Stimulated activated CD4-positive, alpha-beta T cell treated with anti-CD3 and anti-CD28 coated beads, Interleukin-15, amount 100 ng/mL, for 48 hours (primary cell): Measurements from ENCODE around the gene SDF4.
"Not testable (repeated sequence)": the region's sequence is repeated elsewhere in the genome, so short reads cannot be mapped to it uniquely, and the experiment has no call there.

Experiments
- DNase-seq, 2 donors: peaks; one replicate each; pipeline ENCODE4 v3.0.0-alpha.2; 2020; ENCODE audit warnings: low read depth in 2 of 2

SDF4 gene

DNA sequence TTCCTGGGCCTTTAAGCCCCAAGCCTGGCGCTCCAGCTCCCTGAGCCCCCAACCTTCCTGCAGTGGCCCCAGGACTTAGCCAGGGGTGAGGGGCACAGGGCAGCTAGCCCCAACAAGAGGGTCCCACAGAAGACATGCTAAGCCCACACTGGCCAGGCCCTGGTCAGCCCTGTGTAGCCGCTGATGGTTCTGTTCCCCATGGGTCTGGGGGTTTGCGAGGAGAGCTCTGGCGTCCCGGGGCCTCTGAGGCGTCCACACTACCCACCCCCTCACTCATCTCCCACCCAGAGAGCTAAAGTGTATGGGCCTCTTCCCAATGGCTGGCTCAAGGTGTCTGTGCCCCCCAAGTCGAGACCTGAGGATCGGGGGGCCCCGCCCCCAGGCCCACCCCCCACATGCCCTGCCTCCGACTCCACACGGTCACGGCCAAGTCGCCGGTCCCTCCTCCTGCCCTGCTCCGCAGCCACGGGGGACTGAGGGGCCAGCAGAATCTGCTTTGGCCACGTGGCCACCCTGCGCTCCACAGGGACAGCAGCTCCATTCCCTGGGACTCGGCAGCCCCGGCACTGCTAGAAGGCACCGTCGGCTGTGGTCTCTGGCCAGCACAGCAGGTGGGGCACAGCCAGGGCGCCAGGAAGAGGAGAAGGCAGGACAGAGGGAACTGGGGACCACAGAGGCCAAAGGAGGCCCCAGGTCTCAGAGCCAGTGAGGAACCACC, 33.2 kb downstream of the SDF4 start:
- DNase-seq: no peak

DNA sequence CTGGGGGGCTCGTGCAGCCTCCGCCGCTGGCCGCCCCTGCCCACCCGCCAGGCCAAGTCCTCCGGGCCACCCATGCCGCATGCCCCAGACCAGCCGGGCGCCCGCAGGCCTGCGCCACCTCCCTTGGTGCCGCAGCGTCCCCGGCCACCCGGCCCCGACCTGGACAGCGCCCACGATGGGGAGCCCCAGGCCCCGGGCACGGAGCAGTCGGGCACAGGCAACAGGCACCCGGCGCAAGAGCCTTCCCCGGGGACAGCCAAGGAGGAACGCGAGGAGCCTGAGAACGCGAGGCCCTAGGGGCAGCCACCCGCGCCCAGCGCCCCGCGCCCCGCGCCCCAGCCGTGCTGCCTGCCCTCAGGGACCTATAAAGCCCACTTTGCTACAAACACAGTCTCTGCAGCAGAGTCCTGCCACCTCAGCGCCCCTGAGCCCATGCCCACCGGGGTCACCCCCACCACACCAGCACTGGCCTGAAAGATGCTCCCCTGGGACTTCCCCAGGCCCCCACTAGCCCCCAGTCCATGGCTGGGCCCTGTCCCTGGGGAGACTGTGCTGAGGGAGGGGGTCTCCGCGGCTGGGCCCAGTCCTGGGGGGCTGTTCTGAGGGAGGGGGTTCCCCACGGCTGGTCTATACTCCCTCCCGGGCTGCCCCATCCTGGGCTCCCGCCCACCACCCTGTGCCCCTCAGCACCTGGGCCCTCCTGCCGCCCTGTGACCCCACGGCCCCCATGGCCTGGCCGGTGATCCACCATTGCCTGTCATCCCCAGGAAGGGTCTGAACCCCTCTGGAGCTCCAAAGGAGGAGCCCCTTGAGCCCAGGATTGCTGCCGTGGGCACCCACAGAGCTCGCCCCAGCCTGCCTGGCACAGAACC, 34.0 kb downstream of the SDF4 start:
- no peak for DNase-seq

DNA sequence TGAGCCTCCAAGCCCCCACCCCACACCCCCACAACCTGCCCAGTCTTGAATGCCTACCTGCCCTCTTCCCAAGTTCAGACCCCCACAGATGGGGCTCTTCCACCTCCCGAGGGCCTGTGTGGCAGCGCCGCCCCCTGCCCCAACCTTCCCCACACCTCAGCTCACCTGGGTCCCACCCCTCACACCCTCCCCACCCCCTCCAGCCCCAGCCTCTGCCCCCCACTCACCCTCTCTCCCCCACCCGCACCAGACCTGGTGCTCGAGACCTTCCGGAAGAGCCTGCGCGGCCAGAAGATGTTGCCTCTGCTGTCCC, 34.7 kb downstream of the SDF4 start:
- DNase-seq: no peak

DNA sequence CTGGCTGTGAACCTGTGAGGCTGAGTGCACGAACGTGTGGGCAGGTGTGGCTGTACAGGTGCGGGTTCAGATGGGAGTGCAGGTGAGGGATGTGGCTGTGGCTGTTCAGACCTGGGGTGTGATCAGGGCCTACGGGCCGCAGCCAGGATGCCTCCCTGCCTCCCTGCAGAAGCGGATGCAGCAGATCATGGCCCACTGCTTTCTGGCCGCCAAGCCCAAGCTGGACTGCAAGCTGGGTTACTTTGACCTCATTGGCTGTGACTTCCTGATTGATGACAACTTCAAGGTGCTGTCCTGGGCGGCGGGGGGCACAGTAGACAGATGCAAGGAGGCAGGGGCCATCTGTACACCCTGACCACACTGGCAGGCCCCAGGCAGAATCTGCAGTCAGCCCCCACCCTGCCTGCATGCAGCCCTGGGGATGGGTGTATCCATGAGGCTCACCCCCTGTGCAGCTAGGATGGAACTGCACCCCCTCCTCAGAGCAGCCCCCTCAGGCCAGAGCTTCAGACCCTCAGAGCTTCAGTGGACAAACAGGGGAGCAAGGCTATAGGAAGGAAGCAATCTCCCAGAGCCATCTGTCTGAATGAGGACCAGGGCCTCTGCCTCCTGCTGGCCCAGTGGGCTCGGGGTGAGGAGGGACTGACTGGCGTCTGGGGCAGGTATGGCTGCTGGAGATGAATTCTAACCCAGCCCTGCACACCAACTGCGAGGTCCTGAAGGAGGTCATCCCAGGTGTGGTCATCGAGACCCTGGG, 35.2 kb downstream of the SDF4 start:
- no peak for DNase-seq

DNA sequence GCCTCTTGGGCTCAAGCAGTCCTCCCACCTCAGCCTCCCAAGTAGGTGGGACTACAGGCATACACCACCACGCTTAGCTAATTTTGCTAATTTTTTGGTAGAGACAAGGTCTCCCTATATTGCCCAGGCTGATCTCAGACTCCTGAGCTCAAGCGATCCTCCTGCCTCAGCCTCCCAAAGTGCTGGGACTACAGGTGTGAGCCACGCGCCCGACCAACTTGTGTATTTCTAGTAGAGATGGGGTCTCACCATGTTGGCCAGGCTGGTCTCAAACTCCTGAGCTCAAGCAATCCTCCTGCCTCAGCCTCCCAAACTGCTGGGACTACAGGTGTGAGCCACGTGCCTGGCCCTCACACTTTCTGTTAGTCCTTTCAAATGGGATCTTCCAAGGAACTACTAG, 36.1 kb downstream of the SDF4 start:
- DNase-seq: not testable (repeated sequence)

DNA sequence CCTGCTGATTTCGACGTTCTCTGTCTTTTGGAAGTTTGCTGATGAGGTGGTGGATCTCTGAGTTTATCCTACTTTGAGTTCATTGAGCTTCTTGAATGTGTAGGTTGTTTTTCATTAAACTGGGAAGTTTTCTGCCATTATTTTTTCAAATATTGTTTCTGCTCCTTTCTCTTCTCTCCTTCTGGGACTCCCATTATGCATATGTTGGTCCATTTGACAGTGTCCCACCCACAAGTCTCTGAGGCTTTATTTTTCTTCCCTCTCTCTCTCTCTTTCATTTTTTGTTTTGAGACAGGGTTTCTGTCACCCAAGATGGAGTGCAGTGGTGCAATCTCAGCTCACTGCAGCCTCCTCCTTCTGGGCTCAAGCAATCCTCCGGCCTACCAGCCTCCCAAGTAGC, 37.1 kb downstream of the SDF4 start:
- no peak for DNase-seq

DNA sequence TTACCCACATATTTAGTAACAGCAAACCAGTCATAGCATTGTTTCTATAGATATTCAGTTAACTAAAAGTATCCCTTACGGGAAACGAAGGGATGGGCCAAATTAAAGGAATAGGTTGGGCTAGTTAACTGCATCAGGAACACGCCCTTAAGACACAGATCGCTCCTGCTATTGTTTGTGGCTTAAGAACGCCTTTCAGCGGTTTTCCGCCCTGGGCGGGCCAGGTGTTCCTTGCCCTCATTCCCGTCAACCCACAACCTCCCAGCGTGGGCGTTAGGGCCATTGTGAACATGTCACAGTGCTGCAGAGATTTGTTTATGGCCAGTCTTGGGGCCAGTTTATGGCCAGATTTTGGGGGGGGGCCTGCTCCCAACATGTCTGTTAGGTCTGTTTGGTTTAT, 40.1 kb downstream of the SDF4 start:
- DNase-seq: no peak

DNA sequence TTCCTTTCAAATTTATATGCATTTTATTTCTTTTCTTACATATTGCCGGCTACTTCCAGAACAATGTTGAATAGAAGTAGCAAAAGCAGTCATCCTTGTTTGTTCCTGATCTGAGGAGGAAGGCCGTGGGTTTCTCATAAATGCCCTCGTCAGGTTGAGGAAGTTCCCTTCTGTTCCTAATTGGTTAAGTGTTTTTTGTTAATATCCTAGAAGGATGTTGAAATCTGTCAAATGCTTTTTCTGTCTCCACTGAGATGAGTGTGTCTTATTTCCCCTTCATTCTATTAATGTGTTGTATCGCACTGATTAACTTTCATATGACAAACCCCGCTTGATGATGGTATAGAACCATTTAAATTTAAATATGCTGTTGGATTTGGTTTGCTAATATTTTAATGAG, 42.7 kb downstream of the SDF4 start:
- DNase-seq: no peak

DNA sequence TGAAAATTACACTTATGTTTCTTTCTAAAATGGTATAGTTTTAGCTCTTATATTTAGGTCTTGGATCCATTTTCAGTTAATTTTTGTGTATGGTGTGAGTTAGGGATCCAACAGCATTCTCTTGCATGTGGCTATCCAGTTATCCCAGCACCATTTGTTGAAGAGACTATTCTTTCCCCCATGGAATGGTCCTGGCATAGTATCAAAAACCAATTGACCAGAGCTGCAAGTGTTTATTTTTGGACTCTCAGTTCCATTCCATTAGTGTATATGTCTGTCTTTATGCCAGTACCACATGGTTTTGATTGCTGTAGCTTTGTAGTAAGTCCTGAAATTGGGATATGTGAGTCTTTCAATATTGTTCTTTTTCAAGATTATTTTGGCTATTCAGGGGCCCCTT, 43.9 kb downstream of the SDF4 start:
- no peak for DNase-seq

DNA sequence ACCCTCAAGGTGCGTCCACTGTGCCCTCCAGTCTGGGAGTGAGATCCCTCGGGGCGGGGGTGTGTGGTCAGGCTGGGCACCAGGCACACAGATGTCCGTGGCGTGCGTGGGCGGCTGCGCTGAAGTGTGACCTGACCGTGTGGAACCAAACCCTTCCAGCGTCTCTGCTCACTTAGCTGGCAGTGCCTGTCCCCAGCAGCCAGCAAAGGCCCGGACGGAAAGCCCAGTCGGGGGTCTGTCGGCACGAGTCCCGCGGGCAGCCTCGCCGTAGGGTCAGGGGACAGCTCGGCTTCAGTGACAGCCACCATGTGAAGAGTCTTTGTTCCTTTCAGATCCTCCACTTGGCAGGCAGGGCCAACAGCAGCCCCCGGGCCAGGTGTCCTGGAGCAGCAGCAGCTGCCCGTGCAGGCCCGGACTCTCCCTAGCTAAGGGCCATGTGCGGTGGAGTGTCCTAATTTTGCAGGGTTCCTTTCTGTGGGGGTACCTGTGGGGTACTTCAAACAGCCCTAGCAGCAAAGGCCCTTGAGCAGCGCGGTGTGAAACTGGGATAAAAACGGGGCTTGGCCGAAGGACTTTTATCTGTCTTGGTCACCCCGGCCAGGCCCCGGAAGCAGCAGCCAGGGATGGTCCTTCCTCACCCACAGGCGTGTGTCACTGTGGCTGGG, 46.6 kb downstream of the SDF4 start:
- no peak for DNase-seq

DNA sequence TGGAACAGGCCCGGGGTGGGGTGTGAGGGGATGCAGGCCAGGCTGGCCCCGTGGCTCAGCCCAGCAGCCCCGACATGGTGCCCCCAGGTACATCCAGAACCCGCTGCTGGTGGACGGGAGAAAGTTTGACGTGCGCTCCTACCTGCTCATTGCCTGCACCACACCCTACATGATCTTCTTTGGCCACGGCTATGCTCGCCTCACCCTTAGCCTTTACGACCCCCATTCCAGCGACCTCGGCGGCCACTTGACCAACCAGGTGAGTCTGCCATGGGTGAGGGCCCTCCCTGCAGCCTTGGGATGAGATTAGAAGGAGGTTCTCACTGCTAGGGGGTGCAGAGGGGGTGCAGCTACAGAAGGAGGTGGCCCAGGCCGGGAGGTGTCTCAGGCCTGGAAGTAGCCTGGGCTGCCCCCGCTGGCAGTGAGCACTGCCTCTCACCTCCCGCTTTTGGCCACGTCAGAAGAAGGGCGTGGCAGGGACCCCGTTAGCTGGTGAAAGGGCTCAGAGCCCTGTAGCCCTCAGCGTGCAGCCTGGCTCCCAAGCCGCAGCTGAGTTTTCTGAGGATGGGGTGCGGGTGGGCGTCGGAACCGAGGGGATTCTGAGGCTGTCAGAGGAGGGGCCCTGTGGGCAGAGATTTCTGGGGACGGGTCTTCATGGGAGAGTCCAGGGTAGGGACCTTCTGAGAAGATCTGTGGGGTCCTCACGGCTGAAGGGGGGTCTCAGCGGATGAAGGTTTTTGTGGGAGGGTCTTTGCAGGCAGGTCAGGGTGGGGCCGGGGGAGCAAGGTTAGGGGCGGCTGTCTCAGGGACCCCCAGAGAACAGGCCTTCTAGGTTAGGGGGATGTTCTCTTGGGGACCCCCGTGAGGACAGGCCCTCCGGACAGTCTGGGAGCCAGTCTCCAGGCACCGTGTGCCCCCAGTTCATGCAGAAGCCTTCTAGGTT, 47.7 kb downstream of the SDF4 start:
- DNase-seq: no peak

DNA sequence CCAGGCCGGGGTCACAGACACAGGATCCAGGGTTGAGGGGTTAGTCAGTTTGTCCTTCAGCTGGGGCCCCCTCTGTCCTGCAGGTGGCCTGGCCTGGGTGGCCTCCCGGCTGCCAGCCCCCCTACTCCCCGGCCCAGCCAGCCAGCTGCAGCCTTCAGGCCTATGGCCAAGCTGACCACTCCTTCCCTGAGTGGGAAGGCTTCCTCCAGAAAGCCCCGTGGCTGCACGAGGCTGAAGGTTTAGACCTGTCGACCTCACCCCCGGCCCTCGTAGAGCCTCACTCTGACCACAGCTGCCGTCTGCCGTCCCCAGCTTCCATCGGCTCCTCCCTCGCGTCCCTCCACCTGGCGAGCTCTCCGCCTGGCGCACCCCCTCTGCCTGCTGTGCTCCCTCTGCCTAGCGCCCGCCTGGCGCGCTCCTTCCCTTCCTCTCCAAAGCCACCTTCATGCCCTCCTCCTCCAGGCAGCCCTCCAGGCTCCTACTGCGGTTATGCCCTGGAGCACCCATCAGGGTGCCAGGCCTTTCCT, 48.5 kb downstream of the SDF4 start:
- DNase-seq: no peak

DNA sequence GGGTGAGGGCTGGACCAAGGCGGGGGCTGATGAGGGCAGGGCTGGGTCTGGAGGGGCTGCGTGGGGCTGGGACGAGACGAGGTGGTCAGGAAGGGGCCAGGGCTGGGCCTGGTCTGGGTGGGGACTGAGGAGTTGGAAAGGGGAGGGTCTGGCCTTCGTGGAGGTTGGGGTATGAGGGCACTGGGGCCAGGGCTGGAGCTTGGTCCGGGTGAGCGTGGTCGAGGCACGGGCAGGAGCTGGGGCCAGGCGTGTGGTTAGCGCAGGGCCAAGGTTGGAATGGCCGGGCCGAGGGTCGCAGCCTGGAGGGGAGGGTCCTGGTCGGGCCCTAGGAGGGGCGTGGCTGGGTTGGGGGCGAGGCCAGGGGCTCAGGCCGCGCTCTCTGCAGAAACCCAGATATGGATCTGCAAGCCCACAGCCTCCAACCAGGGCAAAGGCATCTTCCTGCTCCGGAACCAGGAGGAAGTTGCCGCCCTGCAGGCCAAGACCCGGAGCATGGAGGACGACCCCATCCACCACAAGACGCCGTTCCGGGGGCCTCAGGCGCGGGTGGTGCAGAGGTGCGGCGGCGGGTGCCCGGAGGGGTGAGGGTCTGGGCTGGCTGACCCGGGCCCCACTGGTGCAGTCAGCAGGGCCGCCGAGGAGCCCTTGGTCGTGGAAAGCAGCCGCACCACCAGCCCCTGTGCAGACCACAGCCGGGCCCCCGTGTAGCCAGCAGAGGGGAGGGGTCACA, 49.1 kb downstream of the SDF4 start:
- DNase-seq: no peak

DNA sequence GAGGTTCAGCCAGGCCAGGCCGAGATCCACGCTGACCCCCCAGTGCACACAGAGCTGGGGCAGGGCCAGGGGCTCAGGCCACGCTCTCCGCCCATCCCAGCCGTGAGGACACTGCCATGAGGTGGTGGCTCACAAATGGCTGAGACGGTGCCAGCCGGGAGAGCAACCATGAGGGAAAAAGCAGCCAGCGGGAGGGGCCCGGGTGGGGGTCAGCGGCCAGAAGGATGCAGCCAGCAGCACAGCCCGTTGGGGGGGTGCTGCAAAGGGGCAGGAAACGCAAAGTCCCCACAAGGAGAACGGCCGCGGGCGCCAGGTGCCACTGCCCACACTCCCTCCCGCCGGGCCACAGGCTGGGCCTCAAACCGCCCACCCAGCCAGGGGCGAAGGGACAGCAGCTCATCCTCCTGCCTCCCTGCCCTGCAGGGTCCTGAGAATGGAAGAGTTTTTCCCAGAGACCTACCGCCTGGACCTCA, 49.8 kb downstream of the SDF4 start:
- no peak for DNase-seq

DNA sequence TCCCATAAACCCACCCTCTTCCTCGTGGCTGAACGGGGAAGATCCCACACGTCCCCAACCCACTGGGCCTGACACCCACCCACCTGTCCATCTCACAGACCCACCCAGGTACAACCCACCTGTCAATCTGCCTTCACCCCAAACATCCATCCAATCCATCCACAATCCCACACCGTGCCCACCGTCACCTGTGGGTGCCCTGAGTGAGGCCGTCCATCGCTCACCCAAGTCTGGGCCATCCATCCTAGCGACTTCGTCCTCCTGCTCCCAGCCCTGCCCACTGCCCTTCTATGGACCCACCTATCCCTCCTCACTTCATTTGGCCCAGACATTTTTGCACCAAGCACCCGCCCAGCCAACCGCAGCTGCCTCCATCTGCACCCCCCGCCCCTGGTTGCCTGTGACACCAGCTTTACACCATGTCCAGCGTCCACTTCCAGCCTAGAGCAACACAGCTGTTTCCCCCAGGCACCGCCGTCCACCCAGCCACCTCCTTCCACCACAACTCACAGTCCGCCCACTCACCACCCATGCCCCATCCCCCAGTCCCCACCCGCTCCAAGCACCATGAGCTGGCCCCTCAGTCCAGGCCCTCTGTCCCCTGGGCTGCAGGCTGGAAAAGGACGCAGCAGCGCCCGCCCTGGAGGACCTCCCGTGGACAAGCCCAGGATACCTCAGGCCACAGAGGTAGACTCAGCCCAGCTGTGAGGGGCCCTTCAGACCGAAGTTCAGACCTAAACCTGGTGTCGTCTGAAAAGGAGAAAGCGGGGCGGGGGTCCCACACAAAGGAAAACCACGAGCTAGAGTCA, 50.5 kb downstream of the SDF4 start:
- no peak for DNase-seq

DNA sequence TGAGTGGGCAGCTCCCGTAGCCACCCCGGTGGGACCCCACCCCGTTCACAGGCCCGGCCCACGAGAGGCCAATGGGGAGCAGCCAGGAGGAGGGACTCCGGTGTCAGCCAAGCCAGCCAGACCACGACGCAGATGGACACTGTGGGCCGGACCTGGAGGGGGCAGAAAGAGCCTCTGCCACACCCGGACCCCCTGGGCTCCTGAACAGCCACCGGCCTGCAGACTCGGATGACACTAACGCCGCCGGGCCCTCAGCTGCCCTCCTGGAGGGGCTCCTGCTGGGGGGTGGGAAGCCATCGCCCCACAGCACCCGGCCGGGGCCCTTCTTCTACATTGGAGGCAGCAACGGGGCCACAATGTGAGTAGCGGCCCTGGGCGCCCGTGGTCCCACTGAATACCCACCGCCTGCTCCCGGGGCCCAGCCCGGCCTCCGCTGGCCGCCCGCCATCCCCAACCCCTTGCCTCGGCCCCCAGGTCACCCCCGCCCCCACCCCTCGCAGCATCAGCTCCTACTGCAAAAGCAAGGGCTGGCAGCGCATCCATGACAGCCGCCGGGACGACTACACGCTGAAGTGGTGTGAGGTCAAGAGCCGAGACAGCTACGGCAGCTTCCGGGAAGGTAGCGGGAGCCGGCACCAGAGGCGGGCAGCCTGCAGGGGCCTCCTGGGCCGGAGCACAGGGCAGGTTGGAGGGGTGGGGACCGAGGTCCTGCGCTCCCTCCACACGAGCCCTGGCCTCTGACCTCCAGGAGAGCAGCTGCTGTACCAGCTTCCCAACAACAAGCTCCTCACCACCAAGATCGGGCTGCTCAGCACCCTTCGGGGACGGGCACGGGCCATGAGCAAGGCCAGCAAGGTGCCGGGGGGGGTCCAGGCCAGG, 51.6 kb downstream of the SDF4 start:
- no peak for DNase-seq

DNA sequence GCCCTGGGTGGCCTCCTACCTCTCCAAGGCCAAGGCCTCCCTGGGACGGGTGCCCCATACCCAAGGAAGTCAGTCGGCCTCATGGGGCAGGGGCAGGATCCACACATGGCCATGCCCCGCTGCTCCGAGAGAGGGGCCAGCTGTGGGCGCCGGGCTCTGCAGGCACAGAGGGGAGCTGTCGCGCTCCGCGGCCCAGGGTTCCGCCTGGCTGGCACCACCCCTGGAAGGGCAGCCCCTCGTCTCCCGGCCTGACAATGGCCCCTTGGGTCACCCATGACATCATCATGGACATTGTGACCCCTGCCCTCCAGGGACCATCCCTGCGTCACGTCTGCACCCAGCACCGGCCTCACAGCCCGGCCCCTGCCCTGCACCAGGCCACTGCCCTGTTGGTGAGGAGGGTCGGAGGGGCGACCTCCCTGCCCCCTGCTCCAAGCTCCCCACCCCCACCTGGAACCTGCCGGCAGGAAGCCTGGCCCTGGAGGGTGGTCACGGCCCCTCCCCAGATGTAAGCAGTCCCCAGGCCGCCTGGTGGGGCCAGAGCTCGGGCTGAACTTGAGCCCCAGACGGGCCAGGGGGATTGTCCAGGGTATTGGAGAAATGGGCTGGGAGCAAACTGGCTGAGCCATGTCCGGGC, 52.3 kb downstream of the SDF4 start:
- no peak for DNase-seq
